Testis (tissue), 3 donors: ENCODE data around the gene SERHL2. TPM values are rescaled to one million over a fixed set of nuclear protein-coding genes. Genes with fewer than 3 reads are reported as not detected.
"Not testable (repeated sequence)": the region's sequence is repeated elsewhere in the genome, so short reads cannot be mapped to it uniquely, and the experiment has no call there.

ENCODE experiments used
- DNase-seq: peaks from one replicate; pipeline ENCODE4 v3.0.0-alpha.2; 2019
- H3K27ac ChIP-seq, 2 donors: fragments of 200-600 bp; sonication (generic); one replicate each; pipeline ENCODE4 v1.5.1; 2019
- H3K27me3 ChIP-seq: fragments of 200-600 bp; sonication (generic); one replicate; pipeline ENCODE4 v1.5.1; 2019
- H3K36me3 ChIP-seq: fragments of 200-600 bp; sonication (generic); one replicate; pipeline ENCODE4 v1.5.1; 2017; ENCODE audit warnings: low read depth; ENCODE audit errors: missing control alignments
- H3K4me1 ChIP-seq: fragments of 200-600 bp; sonication (generic); one replicate; pipeline ENCODE4 v1.5.1; 2019
- H3K4me3 ChIP-seq, 2 donors: fragments of 200-600 bp; sonication (generic); one replicate each; pipeline ENCODE4 v1.5.1; 2017 to 2019
- H3K9me3 ChIP-seq: fragments of 200-600 bp; sonication (generic); one replicate; pipeline ENCODE4 v1.5.1; 2017
- CTCF ChIP-seq, 3 experiments: fragments of 450-650 bp in 2 of 3; fragments of 200-600 bp in 1 of 3; sonication (generic) in 1 of 3; IDR thresholded peaks; one replicate each; pipeline ENCODE4 v1.5.1; 2016 to 2019; ENCODE audit warnings: antibody characterized with exemption in 3 of 3, mild to moderate bottlenecking in 2 of 3, moderate library complexity in 1 of 3
- POLR2A ChIP-seq: fragments of 450-650 bp; IDR thresholded peaks from one replicate; pipeline ENCODE4 v1.6.1; 2017; ENCODE audit warnings: antibody characterized with exemption, mild to moderate bottlenecking, moderate library complexity
- WGBS, 2 donors: methylation state at CpG; one replicate each; pipeline ENCODE4 v1.1.5; 2018; 5-methylcytosine and 5-hydroxymethylcytosine counted together
- intact Hi-C: fragments of 100-400 bp; cut with DNase I; formaldehyde crosslinking; loops from one replicate; pipeline ENCODE4 v1.15.1; 2023; ENCODE audit warnings: low total_unique reads
- polyA plus RNA-seq: library from polyadenylated mRNA; stranded (reverse); fragments of 350-450 nt; fragmentation: Illumina TruSeq; extraction: RNeasy Lipid Tissue Mini Kit (QIAGEN cat#74804); gene quantifications from one replicate; pipeline ENCODE4 v1.2.3, GENCODE V29; 2014; ENCODE audit warnings: low read depth, low replicate concordance; ENCODE audit not compliant: insufficient read depth
- total RNA-seq, 2 donors: library from RNA; depleted of rRNA; stranded (reverse); fragments of >200 nt; gene quantifications; one replicate each; pipeline ENCODE4 v1.2.3, GENCODE V29; 2016

SERHL2 gene
- total and polyA plus RNA-seq, 3 donors from 2014 or later, result 6.9 to 11.3 (median 8.8) TPM

DNA sequence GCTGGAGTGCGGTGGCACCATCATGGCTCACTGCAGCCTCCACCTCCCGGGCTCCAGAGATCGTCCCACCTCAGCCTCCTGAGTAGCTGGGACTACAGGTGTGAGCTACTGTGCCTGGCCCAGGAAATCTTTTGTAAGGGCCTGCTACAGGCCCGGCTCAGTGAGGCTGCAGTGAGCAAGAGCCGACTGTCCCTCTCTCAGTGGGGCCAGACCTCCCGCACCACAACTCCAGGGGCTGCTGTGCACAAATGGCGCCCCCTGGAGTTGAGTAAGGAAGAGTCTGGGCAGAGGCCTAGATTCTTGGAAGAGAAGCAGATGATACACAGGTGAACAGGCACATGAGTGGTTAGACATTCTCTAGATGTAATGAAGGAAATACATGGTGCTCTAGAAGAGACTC lies 7.0 kb downstream of the SERHL2 start:
- H3K9me3 ChIP-seq, result no peaks in the 10 kb centered on the region
- DNase-seq, result no peak
- TF ChIP-seq POLR2A, result no peak
- peak; percentile 20 to 24 (median 20) for TF ChIP-seq CTCF (IDR thresholded peaks at IDR 0.05)
- WGBS, 2 donors, result 60 to 81% methylated on average over 2 to 7 of the region's 7 CpGs
- intact Hi-C loops, result no loop called here
- H3K4me1 ChIP-seq, result peaks cover 15% of the 10 kb centered on the region
- H3K36me3 ChIP-seq, result no peaks in the 10 kb centered on the region
- H3K4me3 ChIP-seq, result no peak overlapping the region
- H3K27ac ChIP-seq, result no peak overlapping the region
- H3K27me3 ChIP-seq, result no peaks in the 10 kb centered on the region

DNA sequence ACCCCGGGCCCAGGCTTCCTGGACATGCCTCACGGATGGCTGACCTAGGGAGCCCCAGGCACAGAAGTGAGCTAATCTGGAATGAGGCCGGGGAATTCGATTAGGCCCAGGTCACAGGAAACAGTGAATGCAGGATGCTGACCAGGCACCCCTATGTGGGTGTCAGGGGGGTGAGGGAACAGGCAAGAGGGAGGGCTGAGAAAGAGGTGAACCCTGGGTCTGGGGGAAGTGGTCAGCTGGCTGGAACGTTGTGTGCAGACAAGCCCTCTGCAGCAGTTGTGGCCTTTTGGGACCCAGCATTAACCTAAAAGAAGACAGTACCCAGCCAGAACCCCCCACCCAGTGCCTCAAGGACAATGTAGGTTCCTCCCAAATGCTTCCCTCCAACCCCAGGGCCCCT lies 8.1 kb downstream of the SERHL2 start:
- 29 to 32% methylated on average over 5 of the region's 5 CpGs for WGBS, 2 donors
- Histone ChIP-seq H3K4me3 (no peak overlapping the region), H3K36me3 (no peaks in the 10 kb centered on the region), H3K27me3 (no peaks in the 10 kb centered on the region), H3K9me3 (no peaks in the 10 kb centered on the region), H3K4me1 (peaks cover 15% of the 10 kb centered on the region), H3K27ac (peak overlapping the region in 1 of 2 donors; percentile 59)
- no peak for DNase-seq
- no peak for TF ChIP-seq CTCF (IDR thresholded peaks at IDR 0.05)
- intact Hi-C loops, result no loop called here

DNA sequence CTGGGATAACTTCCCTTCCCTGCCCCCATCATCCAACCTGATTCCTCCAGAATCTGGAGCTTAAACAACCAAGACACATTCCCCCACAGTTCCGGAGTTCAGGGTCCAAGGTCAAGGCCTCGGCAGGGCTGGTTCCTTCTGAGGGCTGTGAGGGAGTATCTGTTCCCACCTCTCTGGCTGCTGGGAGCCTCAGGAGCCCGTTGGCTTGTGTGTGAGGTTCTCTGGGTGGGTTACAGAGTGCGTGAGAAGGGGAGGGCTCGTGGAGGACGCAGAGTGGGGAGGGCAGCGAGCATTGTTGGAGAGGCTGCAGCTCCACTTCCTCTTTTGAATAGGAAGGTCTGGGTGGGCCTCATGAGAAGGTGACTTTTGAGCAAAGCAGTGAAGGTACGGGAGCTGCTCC lies 8.5 kb downstream of the SERHL2 start:
- TF ChIP-seq CTCF (IDR thresholded peaks at IDR 0.05) (no peak), POLR2A (no peak)
- 21 to 58% methylated on average over 8 of the region's 8 CpGs for WGBS, 2 donors
- Histone ChIP-seq H3K4me3 (no peak overlapping the region), H3K27me3 (no peaks in the 10 kb centered on the region), H3K36me3 (no peaks in the 10 kb centered on the region), H3K4me1 (peaks cover 15% of the 10 kb centered on the region), H3K9me3 (no peaks in the 10 kb centered on the region), H3K27ac (peak overlapping the region; percentile 20 to 59)
- peak; percentile 67 for DNase-seq
- intact Hi-C loops, result no loop called here

GRCh38 chr22:42562684-42563083 lies 8.9 kb downstream of the SERHL2 start:
- TF ChIP-seq CTCF (IDR thresholded peaks at IDR 0.05) (no peak), POLR2A (no peak)
- H3K4me3 ChIP-seq, result no peak overlapping the region
- H3K36me3 ChIP-seq, result no peaks in the 10 kb centered on the region
- DNase-seq, result no peak
- intact Hi-C loops, result no loop called here
- H3K27me3 ChIP-seq, result no peaks in the 10 kb centered on the region
- H3K4me1 ChIP-seq, result peaks cover 15% of the 10 kb centered on the region
- H3K9me3 ChIP-seq, result no peaks in the 10 kb centered on the region
- H3K27ac ChIP-seq, result peak overlapping the region; percentile 20 to 59
- WGBS, 2 donors, result 59 to 80% methylated on average over 2 of the region's 2 CpGs

DNA sequence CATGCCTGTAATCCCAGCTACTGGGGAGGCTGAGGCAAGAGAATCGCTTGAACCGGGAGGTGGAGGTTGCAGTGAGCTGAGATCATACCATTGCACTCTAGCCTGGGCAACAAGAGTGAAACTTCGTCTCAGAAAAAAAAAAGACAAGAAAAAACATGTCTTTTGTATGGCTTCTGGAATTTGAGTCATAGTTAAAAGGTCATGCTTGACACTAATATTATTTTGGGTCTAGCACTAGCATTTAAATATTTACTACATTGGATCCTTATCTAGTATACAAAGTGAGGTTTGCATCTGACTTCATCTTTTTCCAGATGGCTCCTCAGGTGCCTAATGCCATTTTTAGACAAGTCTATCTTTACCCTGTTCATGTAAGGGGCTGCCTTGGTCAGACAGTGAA lies 10.2 kb downstream of the SERHL2 start:
- H3K4me3 ChIP-seq, H3K9me3 ChIP-seq, intact Hi-C loops, H3K27ac ChIP-seq, H3K36me3 ChIP-seq, H3K27me3 ChIP-seq, DNase-seq: not testable (repeated sequence)
- WGBS, 2 donors, result 89 to 93% methylated on average over 3 of the region's 3 CpGs
- peaks cover 15% of the 10 kb centered on the region for H3K4me1 ChIP-seq
